Heart right ventricle (tissue), 16 donors: ENCODE results near the gene RAPGEF5. TPM values are rescaled to one million over a fixed set of nuclear protein-coding genes. Genes with fewer than 3 reads are reported as not detected.

ENCODE experiments used
- ATAC-seq, 8 donors: fragments of 200-7000 bp; cut with Tn5 transposase; one replicate each; pipeline ENCODE4 v1.9.1; 2020; ENCODE audit warnings: mild to moderate bottlenecking in 8 of 8, moderate library complexity in 8 of 8, moderate number of reproducible peaks in 1 of 8
- DNase-seq, 2 donors: peaks; one replicate each; pipeline ENCODE4 v3.0.0-alpha.2; 2020
- H3K27ac ChIP-seq, 10 donors: fragments of 200-600 bp; sonication (generic) in 2 of 10; one replicate each; pipeline versions ENCODE4 v1.5.0 to v1.8.0; 2020 to 2022; ENCODE audit warnings: mild to moderate bottlenecking in 3 of 10
- H3K27me3 ChIP-seq, 7 donors: fragments of 200-600 bp; one replicate each; pipeline ENCODE4 v1.8.0; 2021 to 2022; ENCODE audit warnings: mild to moderate bottlenecking in 2 of 7
- H3K36me3 ChIP-seq, 9 donors: fragments of 200-600 bp; sonication (generic) in 1 of 9; one replicate each; pipeline versions ENCODE4 v1.5.0 to v1.8.0; 2020 to 2022; ENCODE audit warnings: mild to moderate bottlenecking in 2 of 9
- H3K4me1 ChIP-seq, 9 donors: fragments of 200-600 bp; sonication (generic) in 1 of 9; one replicate each; pipeline versions ENCODE4 v1.5.0 to v1.8.0; 2020 to 2022; ENCODE audit warnings: mild to moderate bottlenecking in 4 of 9
- H3K4me3 ChIP-seq, 10 donors: fragments of 200-600 bp; sonication (generic) in 2 of 10; one replicate each; pipeline versions ENCODE4 v1.5.0 to v1.8.0; 2020 to 2022; ENCODE audit warnings: mild to moderate bottlenecking in 7 of 10, moderate library complexity in 2 of 10
- H3K9me3 ChIP-seq, 11 donors: fragments of 200-600 bp in 10 of 11; sonication (generic) in 2 of 11; one replicate each; pipeline versions ENCODE4 v1.5.0 to v1.8.0; 2013 to 2022; ENCODE audit warnings: mild to moderate bottlenecking in 2 of 11, control low read depth in 1 of 11, moderate library complexity in 1 of 11
- CTCF ChIP-seq, 9 donors: fragments of 200-600 bp; sonication (generic) in 2 of 9; IDR thresholded peaks; one replicate each; pipeline versions ENCODE4 v1.5.0 to v1.8.0; 2021 to 2022; ENCODE audit warnings: antibody characterized with exemption in 9 of 9, mild to moderate bottlenecking in 5 of 9, moderate library complexity in 1 of 9
- WGBS, 2 donors: extraction: QIAGEN DNeasy Blood & Tissue Kit; methylation state at CpG; one replicate each; pipeline ENCODE4 v1.1.7; 2013; ENCODE audit warnings: inconsistent platforms in 1 of 2; 5-methylcytosine and 5-hydroxymethylcytosine counted together
- intact Hi-C, 10 donors: fragments of 100-400 bp; cut with DNase I; formaldehyde crosslinking; loops; one replicate each; pipeline versions ENCODE4 v1.11.1 to v1.14.2; 2022
- polyA plus RNA-seq, 2 donors: library from polyadenylated mRNA; stranded (reverse); fragments of 200-250 nt; gene quantifications; one replicate each; pipeline ENCODE4 v1.2.3, GENCODE V29; 2013
- total RNA-seq, 10 donors: library from RNA; stranded (reverse); fragmentation: NEBNext Ultra II Directional in 3 of 10; extraction: Animal tissue kit (Norgen Biotek cat#: 25700) in 3 of 10; gene quantifications; one replicate each; pipeline versions ENCODE4 v1.2.1 to v1.2.4, GENCODE V29; 2021 to 2023
- donor health status: Arrhythmogenic right ventricular cardiomyopathy.
- donor health status: ischemic (EF 13 %, LVEDD 7.1; RV severe dilation, severe dysfunction).
- donor health status: healthy with polysubstance abuse.
- donor health status: DM: no; HTN: yes; CAD: no.
- donor health status: DM: no; HTN: no; CAD: no.
- donor health status: ischemic (EF 25% LVEDD 6.9; RV normal size, moderate dysfunction).
- donor health status: ischemic (EF 25% LVEDD 5.7; RV mildly dilated, moderate dysfunction).
- donor health status: healthy.
- donor health status: DM: yes; HTN: yes; CAD: no.
- donor health status: Ischemic cardiomyopathy.
- donor health status: ischemic (EF 35%, LVEDD 5.7; RV mildly dilated, moderate dysfunction).
- donor health status: nonischemic (EF 11% LVEDD 7.7; RV severe dilation, severe dysfunction).
- donor health status: DM: yes; HTN: yes; CAD: no.
- donor health status: PGD.
- donor health status: ischemic (EF 29% LVEDD 5.4; RV normal size, mild dysfunction).
- donor health status: nonischemic (EF 23%, LVEDD 6.1; RV moderate dilation, normal function).

Gene RAPGEF5
- total and polyA plus RNA-seq, 12 donors: 4.3 to 33.3 (median 14.3) TPM

GRCh38 chr7:22252016-22252415, 104.9 kb downstream of the RAPGEF5 start:
- TF ChIP-seq CTCF (IDR thresholded peaks at IDR 0.05): no peak
- no peaks in the 10 kb centered on the region for H3K27me3 ChIP-seq
- DNase-seq: no peak
- H3K27ac ChIP-seq: no peak overlapping the region
- no peak for ATAC-seq
- 86 to 87% methylated on average over 2 of the region's 2 CpGs for WGBS, 2 donors
- H3K4me3 ChIP-seq: no peak overlapping the region
- H3K36me3 ChIP-seq: no peaks in the 10 kb centered on the region
- H3K4me1 ChIP-seq: peaks cover 0 to 53% (median 6%) of the 10 kb centered on the region in 9 donors
- H3K9me3 ChIP-seq: peaks cover 0 to 2% (median 0%) of the 10 kb centered on the region in 11 donors
- intact Hi-C loops: loop anchor here in 3 of 10 donors (5.0 to 10.0 kb wide), 3 partner anchors 35 to 137 kb away; no protein-coding TSS in a partner anchor

- H3K36me3 ChIP-seq: no peaks in the 10 kb centered on the region
- H3K27me3 ChIP-seq: no peaks in the 10 kb centered on the region
- peaks cover 0 to 53% (median 6%) of the 10 kb centered on the region in 9 donors for H3K4me1 ChIP-seq
- ATAC-seq (no peak), DNase-seq (no peak)
- no peak for TF ChIP-seq CTCF (IDR thresholded peaks at IDR 0.05)
- H3K9me3 ChIP-seq: peaks cover 0 to 10% (median 4%) of the 10 kb centered on the region in 11 donors
- no peak overlapping the region for H3K27ac ChIP-seq
- no peak overlapping the region for H3K4me3 ChIP-seq
- 92 to 96% methylated on average over 2 of the region's 2 CpGs for WGBS, 2 donors
- intact Hi-C loops: loop anchor here in 3 of 10 donors (5.0 to 10.0 kb wide), 3 partner anchors 34 to 136 kb away; no protein-coding TSS in a partner anchor
These were observed 105.7 kb downstream of the RAPGEF5 start for GRCh38 chr7:22251281-22251680.

GRCh38 chr7:22250390-22250789, 106.6 kb downstream of the RAPGEF5 start:
- Histone ChIP-seq H3K4me1 (peaks cover 0 to 53% (median 6%) of the 10 kb centered on the region in 9 donors), H3K27me3 (no peaks in the 10 kb centered on the region), H3K36me3 (no peaks in the 10 kb centered on the region), H3K27ac (peak overlapping the region in 1 of 10 donors; percentile 3), H3K9me3 (peaks cover 0 to 19% (median 9%) of the 10 kb centered on the region in 11 donors), H3K4me3 (no peak overlapping the region)
- DNase-seq (no peak), ATAC-seq (no peak)
- no peak for TF ChIP-seq CTCF (IDR thresholded peaks at IDR 0.05)
- WGBS, 2 donors: 62 to 73% methylated on average over 4 of the region's 4 CpGs
- intact Hi-C loops: loop anchor here in 3 of 10 donors (5.0 to 10.0 kb wide), 3 partner anchors 33 to 136 kb away; no protein-coding TSS in a partner anchor

GRCh38 chr7:22248111-22248809, 108.7 kb downstream of the RAPGEF5 start:
- no peak for TF ChIP-seq CTCF (IDR thresholded peaks at IDR 0.05)
- 76 to 78% methylated on average over 7 of the region's 7 CpGs for WGBS, 2 donors
- Histone ChIP-seq H3K36me3 (no peaks in the 10 kb centered on the region), H3K27me3 (no peaks in the 10 kb centered on the region), H3K4me1 (peaks cover 0 to 50% (median 6%) of the 10 kb centered on the region in 9 donors), H3K27ac (peak overlapping the region in 5 of 10 donors; percentile 36 to 72 (median 51)), H3K9me3 (peaks cover 0 to 24% (median 9%) of the 10 kb centered on the region in 11 donors), H3K4me3 (no peak overlapping the region)
- DNase-seq (no peak), ATAC-seq (peak in 2 of 8 donors; percentile 35 to 51)
- intact Hi-C loops: loop anchor here in 1 of 10 donors (10.0 kb wide), 1 partner anchor 57 kb away; no protein-coding TSS in a partner anchor
